ENCODE data around the gene TPH1.

TPH1 gene

GRCh38 chr11:18046116-18046777 lies at the start of gene TPH1:
TSS of gene TPH1 (minus strand) at chr11:18046269. CDS start at chr11:18040762, 5,507 bp downstream.
- DNase-seq (ENCODE audit: low read depth, low spot score), result no peak

- DNase-seq (ENCODE audit: low read depth, low spot score), result no peak
Measured at GRCh38 chr11:18093959-18094358, 47.9 kb upstream of the TPH1 start.

GRCh38 chr11:18091731-18092130 lies 45.7 kb upstream of the TPH1 start:
- DNase-seq (ENCODE audit: low read depth, low spot score), result no peak

- no peak for DNase-seq (ENCODE audit: low read depth, low spot score)
Measured at GRCh38 chr11:18088966-18089365, 42.9 kb upstream of the TPH1 start.

- no peak for DNase-seq (ENCODE audit: low read depth, low spot score)
Measured at GRCh38 chr11:18088366-18088765, 42.3 kb upstream of the TPH1 start.

- no peak for DNase-seq (ENCODE audit: low read depth, low spot score)
Measured at GRCh38 chr11:18081551-18081950, 35.5 kb upstream of the TPH1 start.

GRCh38 chr11:18080451-18080850 lies 34.4 kb upstream of the TPH1 start:
- no peak for DNase-seq (ENCODE audit: low read depth, low spot score)

- no peak for DNase-seq (ENCODE audit: low read depth, low spot score)
Measured at GRCh38 chr11:18078909-18079308, 32.8 kb upstream of the TPH1 start.

GRCh38 chr11:18075444-18075843 lies 29.4 kb upstream of the TPH1 start:
- DNase-seq (ENCODE audit: low read depth, low spot score), result no peak

- no peak for DNase-seq (ENCODE audit: low read depth, low spot score)
Measured at GRCh38 chr11:18071098-18071705, 25.1 kb upstream of the TPH1 start.

- no peak for DNase-seq (ENCODE audit: low read depth, low spot score)
Measured at GRCh38 chr11:18067372-18067771, 21.3 kb upstream of the TPH1 start.

- DNase-seq (ENCODE audit: low read depth, low spot score), result no peak
Measured at GRCh38 chr11:18066626-18067025, 20.6 kb upstream of the TPH1 start.

- DNase-seq (ENCODE audit: low read depth, low spot score), result no peak
Measured at GRCh38 chr11:18065572-18065971, 19.5 kb upstream of the TPH1 start.

GRCh38 chr11:18064450-18065054 lies 18.5 kb upstream of the TPH1 start:
- no peak for DNase-seq (ENCODE audit: low read depth, low spot score)

- DNase-seq (ENCODE audit: low read depth, low spot score), result no peak
Measured at GRCh38 chr11:18063862-18064434, 17.9 kb upstream of the TPH1 start.

GRCh38 chr11:18063125-18063524 lies 17.1 kb upstream of the TPH1 start:
- DNase-seq (ENCODE audit: low read depth, low spot score), result no peak

GRCh38 chr11:18061351-18061750 lies 15.3 kb upstream of the TPH1 start:
- no peak for DNase-seq (ENCODE audit: low read depth, low spot score)

GRCh38 chr11:18056561-18057181 lies 10.6 kb upstream of the TPH1 start:
- no peak for DNase-seq (ENCODE audit: low read depth, low spot score)

- no peak for DNase-seq (ENCODE audit: low read depth, low spot score)
Measured at GRCh38 chr11:18054511-18055103, 8.5 kb upstream of the TPH1 start.

- DNase-seq (ENCODE audit: low read depth, low spot score), result no peak
Measured at GRCh38 chr11:18050848-18051247, 4.8 kb upstream of the TPH1 start.

GRCh38 chr11:18036456-18036855 lies 9.6 kb downstream of the TPH1 start:
- DNase-seq (ENCODE audit: low read depth, low spot score), result no peak

- DNase-seq (ENCODE audit: low read depth, low spot score), result no peak
Measured at GRCh38 chr11:18027475-18027874, 18.6 kb downstream of the TPH1 start.
